ENCODE results near the gene HRNR. TPM values are rescaled to one million over a fixed set of nuclear protein-coding genes. Genes with fewer than 3 reads are reported as not detected.

HRNR gene
- total RNA-seq, 4 donors from 2014 or later: 0.18 TPM; not detected in 3

- H3K27ac ChIP-seq: peak overlapping the region; percentile 68 to 83 (median 76)
- WGBS, 2 donors: 29 to 35% methylated on average over 2 of the region's 2 CpGs
- DNase-seq: no peak
Measured at GRCh38 chr1:152182431-152182830, 41.6 kb downstream of the HRNR start.

GRCh38 chr1:152179566-152179965 is 44.4 kb downstream of the HRNR start:
- no peak for DNase-seq
- intact Hi-C loops (cut with DNase I): no loop called here

More at GRCh38 chr1:152182431-152182830, 41.6 kb downstream of the HRNR start:
- peaks cover 7 to 71% (median 32%) of the 10 kb centered on the region in 3 donors for H3K4me1 ChIP-seq
- H3K4me3 ChIP-seq: no peak overlapping the region
- no peaks in the 10 kb centered on the region for H3K9me3 ChIP-seq
- H3K27me3 ChIP-seq: no peaks in the 10 kb centered on the region
- intact Hi-C loops (cut with DNase I): loop anchor here (5.0 to 10.0 kb wide), 3 partner anchors 40 to 272 kb away; no protein-coding TSS in a partner anchor
- no peaks in the 10 kb centered on the region for H3K36me3 ChIP-seq
- no peak for TF ChIP-seq POLR2A (IDR thresholded peaks at IDR 0.05)
- TF ChIP-seq CTCF (IDR thresholded peaks at IDR 0.05): peak; percentile 23 to 86 (median 52)

GRCh38 chr1:152170287-152170905 is 53.6 kb downstream of the HRNR start:
- no peaks in the 10 kb centered on the region for H3K9me3 ChIP-seq
- H3K27me3 ChIP-seq: no peaks in the 10 kb centered on the region
- 31 to 46% methylated on average over 5 of the region's 5 CpGs for WGBS, 2 donors
- peaks cover 38 to 64% (median 48%) of the 10 kb centered on the region in 3 donors for H3K4me1 ChIP-seq
- intact Hi-C loops (cut with DNase I): no loop called here
- H3K36me3 ChIP-seq: no peaks in the 10 kb centered on the region
- H3K27ac ChIP-seq: peak overlapping the region; percentile 44 to 86 (median 68)
- no peak for TF ChIP-seq CTCF (IDR thresholded peaks at IDR 0.05)
- TF ChIP-seq POLR2A (IDR thresholded peaks at IDR 0.05): no peak
- H3K4me3 ChIP-seq: no peak overlapping the region
- DNase-seq: no peak

More at GRCh38 chr1:152179566-152179965, 44.4 kb downstream of the HRNR start:
- Histone ChIP-seq H3K27ac (peak overlapping the region; percentile 17 to 48 (median 36)), H3K4me3 (no peak overlapping the region), H3K36me3 (no peaks in the 10 kb centered on the region), H3K4me1 (peaks cover 7 to 42% (median 18%) of the 10 kb centered on the region in 3 donors), H3K9me3 (no peaks in the 10 kb centered on the region), H3K27me3 (no peaks in the 10 kb centered on the region)
- WGBS, 2 donors: 40 to 69% methylated on average over 1 of the region's 1 CpG
- TF ChIP-seq CTCF (IDR thresholded peaks at IDR 0.05) (no peak), POLR2A (IDR thresholded peaks at IDR 0.05) (no peak)

GRCh38 chr1:152169366-152170025 is 54.5 kb downstream of the HRNR start:
- Histone ChIP-seq H3K27ac (peak overlapping the region; percentile 74 to 86 (median 82)), H3K27me3 (no peaks in the 10 kb centered on the region), H3K4me1 (peaks cover 43 to 73% (median 55%) of the 10 kb centered on the region in 3 donors), H3K36me3 (no peaks in the 10 kb centered on the region), H3K9me3 (no peaks in the 10 kb centered on the region), H3K4me3 (no peak overlapping the region)
- DNase-seq: no peak
- intact Hi-C loops (cut with DNase I): no loop called here
- WGBS, 2 donors: 76 to 85% methylated on average over 4 of the region's 4 CpGs
- TF ChIP-seq CTCF (IDR thresholded peaks at IDR 0.05): no peak
- TF ChIP-seq POLR2A (IDR thresholded peaks at IDR 0.05): no peak

GRCh38 chr1:152168535-152168868 is 55.5 kb downstream of the HRNR start:
- DNase-seq: no peak
- Histone ChIP-seq H3K27me3 (no peaks in the 10 kb centered on the region), H3K4me1 (peaks cover 51 to 83% (median 63%) of the 10 kb centered on the region in 3 donors), H3K36me3 (no peaks in the 10 kb centered on the region), H3K27ac (peak overlapping the region; percentile 74 to 86 (median 82)), H3K9me3 (no peaks in the 10 kb centered on the region), H3K4me3 (no peak overlapping the region)
- intact Hi-C loops (cut with DNase I): no loop called here
- 8 to 40% methylated on average over 1 of the region's 1 CpG for WGBS, 2 donors
- TF ChIP-seq CTCF (IDR thresholded peaks at IDR 0.05): no peak
- TF ChIP-seq POLR2A (IDR thresholded peaks at IDR 0.05): no peak

Data from esophagus squamous epithelium (tissue), 5 donors.